Measurements from ENCODE around the gene BBS5.
"Not testable (repeated sequence)": the region's sequence is repeated elsewhere in the genome, so short reads cannot be mapped to it uniquely, and the experiment has no call there.

- TF ChIP-seq CTCF (optimal IDR thresholded peaks at IDR 0.05 in 1 of 3, IDR thresholded peaks at IDR 0.05 in 1 of 3, conservative IDR thresholded peaks at IDR 0.05 in 1 of 3; ENCODE audit: extremely low read depth in 1 of 3, insufficient read depth in 2 of 3, low read length in 3 of 3); EZH2 (IDR thresholded peaks at IDR 0.05; ENCODE audit: low read length): not testable (repeated sequence)
Measured at GRCh38 chr2:169434236-169434635, 45.1 kb upstream of the BBS5 start.

All from keratinocyte (primary cell).